ENCODE results near the gene TAF15. TPM values are rescaled to one million over a fixed set of nuclear protein-coding genes. Genes with fewer than 3 reads are reported as not detected.

Gene TAF15
- total and polyA plus RNA-seq, 8 donors: 140 to 277 (median 248) TPM

DNA sequence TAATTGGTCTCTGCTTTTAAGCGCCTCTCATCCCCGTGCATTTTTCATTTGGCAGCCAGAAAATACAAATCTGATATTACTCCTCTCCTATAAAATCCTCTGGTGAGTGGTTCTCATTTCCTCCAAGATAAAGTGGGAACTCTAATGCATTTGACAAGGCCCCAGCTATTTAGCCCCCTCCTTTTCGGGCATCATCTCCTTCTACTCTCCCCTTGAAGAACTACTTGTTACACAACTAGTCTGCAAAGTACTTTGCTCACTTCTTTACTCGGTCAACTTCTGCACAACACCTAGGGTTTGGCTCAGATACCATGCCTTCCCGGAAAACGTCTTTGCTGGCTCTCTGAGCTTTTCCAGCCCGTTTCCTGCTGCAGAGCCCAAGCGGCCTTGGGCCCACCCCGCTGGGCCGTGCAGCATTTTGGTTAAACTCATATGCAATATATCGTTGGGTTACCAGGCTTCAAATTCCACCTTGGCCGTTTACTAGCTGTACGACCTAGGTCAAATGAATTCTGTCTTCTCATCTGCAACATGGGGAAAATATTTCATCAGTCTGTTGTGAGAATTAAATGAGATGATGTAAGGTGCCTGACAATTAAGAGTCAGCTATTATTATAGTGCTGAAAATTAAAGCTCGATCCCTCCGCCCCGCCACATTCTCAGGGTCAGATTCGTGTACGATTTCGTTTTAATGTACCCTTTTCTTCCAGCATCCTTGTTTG is 883 bp upstream of the TAF15 start:
- H3K27me3 ChIP-seq: no peaks in the 10 kb centered on the region
- H3K4me3 ChIP-seq: peak overlapping the region; percentile 85 to 89
- ATAC-seq (no peak), DNase-seq (no peak)
- peaks cover 15 to 51% of the 10 kb centered on the region in 2 donors for H3K4me1 ChIP-seq
- intact Hi-C loops (cut with DNase I): no loop called here
- H3K27ac ChIP-seq: peak overlapping the region; percentile 95
- TF ChIP-seq CTCF (IDR thresholded peaks at IDR 0.05): no peak
- no peaks in the 10 kb centered on the region for H3K36me3 ChIP-seq
- H3K9me3 ChIP-seq: no peaks in the 10 kb centered on the region

GRCh38 chr17:35809855-35810461 is 674 bp downstream of the TAF15 start:
- intact Hi-C loops (cut with DNase I): no loop called here
- Histone ChIP-seq H3K4me3 (peak overlapping the region; percentile 85 to 89), H3K27me3 (no peaks in the 10 kb centered on the region), H3K4me1 (peaks cover 15 to 50% of the 10 kb centered on the region in 2 donors), H3K9me3 (no peaks in the 10 kb centered on the region), H3K36me3 (no peaks in the 10 kb centered on the region), H3K27ac (peak overlapping the region; percentile 95)
- ATAC-seq (peak; percentile 12), DNase-seq (no peak)
- TF ChIP-seq CTCF (IDR thresholded peaks at IDR 0.05): no peak

GRCh38 chr17:35811759-35812158 is 2.5 kb downstream of the TAF15 start:
- ATAC-seq (no peak), DNase-seq (no peak)
- H3K9me3 ChIP-seq: no peaks in the 10 kb centered on the region
- H3K36me3 ChIP-seq: peaks cover 0 to 8% of the 10 kb centered on the region in 2 donors
- no peaks in the 10 kb centered on the region for H3K27me3 ChIP-seq
- no peak overlapping the region for H3K27ac ChIP-seq
- peaks cover 15 to 51% of the 10 kb centered on the region in 2 donors for H3K4me1 ChIP-seq
- H3K4me3 ChIP-seq: no peak overlapping the region
- intact Hi-C loops (cut with DNase I): no loop called here
- no peak for TF ChIP-seq CTCF (IDR thresholded peaks at IDR 0.05)

GRCh38 chr17:35812456-35812855 is 3.2 kb downstream of the TAF15 start:
- no peaks in the 10 kb centered on the region for H3K27me3 ChIP-seq
- no peak for TF ChIP-seq CTCF (IDR thresholded peaks at IDR 0.05)
- intact Hi-C loops (cut with DNase I): no loop called here
- H3K4me1 ChIP-seq: peaks cover 15 to 58% of the 10 kb centered on the region in 2 donors
- no peaks in the 10 kb centered on the region for H3K9me3 ChIP-seq
- ATAC-seq (no peak), DNase-seq (no peak)
- no peak overlapping the region for H3K27ac ChIP-seq
- peaks cover 0 to 8% of the 10 kb centered on the region in 2 donors for H3K36me3 ChIP-seq
- no peak overlapping the region for H3K4me3 ChIP-seq

DNA sequence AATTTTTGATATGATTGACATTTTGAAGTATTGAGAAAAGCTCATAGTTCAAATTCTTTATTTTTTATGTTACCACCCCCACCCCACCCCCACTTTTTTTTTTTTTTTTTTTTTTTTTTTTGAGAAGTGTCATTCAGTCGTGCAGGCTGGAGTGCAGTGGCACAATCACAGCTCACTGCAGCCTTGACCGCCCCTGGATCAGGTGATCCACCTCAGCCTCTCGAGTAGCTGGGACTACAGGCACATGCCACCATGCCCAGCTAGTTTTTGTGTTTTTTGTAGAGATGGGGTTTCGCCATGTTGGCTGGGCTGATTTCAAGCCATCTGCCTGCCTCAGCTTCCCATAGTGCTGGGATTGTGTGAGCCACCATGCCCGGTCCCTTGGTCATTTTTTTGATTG is 7.4 kb downstream of the TAF15 start:
- H3K9me3 ChIP-seq: no peaks in the 10 kb centered on the region
- TF ChIP-seq CTCF (IDR thresholded peaks at IDR 0.05): no peak
- no peak overlapping the region for H3K27ac ChIP-seq
- intact Hi-C loops (cut with DNase I): no loop called here
- no peaks in the 10 kb centered on the region for H3K27me3 ChIP-seq
- H3K4me1 ChIP-seq: peaks cover 0 to 35% of the 10 kb centered on the region in 2 donors
- peak; percentile 78 for ATAC-seq
- no peak for DNase-seq
- peaks cover 0 to 50% of the 10 kb centered on the region in 2 donors for H3K36me3 ChIP-seq
- H3K4me3 ChIP-seq: no peak overlapping the region

All from left lung (tissue), 10 donors.